Measurements from ENCODE around the gene MYBPC2. TPM values are rescaled to one million over a fixed set of nuclear protein-coding genes. Genes with fewer than 3 reads are reported as not detected.

MYBPC2 gene
- total RNA-seq, 2 donors from 2014 or later = not detected

GRCh38 chr19:50510121-50510670 is 77.5 kb downstream of the MYBPC2 start:
- intact Hi-C loops (cut with DNase I) = loop anchor here (10.0 kb wide), 1 partner anchor 605 kb away; no protein-coding TSS in a partner anchor
- no peak for ATAC-seq
- Histone ChIP-seq H3K36me3 (replicated peaks in 1 of 2; ENCODE audit: insufficient read depth in 1 of 2, low read depth in 2 of 2) (no peaks in the 10 kb centered on the region), H3K4me1 (peaks cover 9% of the 10 kb centered on the region), H3K4me3 (no peak overlapping the region), H3K27me3 (no peaks in the 10 kb centered on the region), H3K27ac (peak overlapping the region in 1 of 4 donors; percentile 53), H3K9me3 (no peaks in the 10 kb centered on the region)
- no peak for TF ChIP-seq POLR2A (IDR thresholded peaks at IDR 0.05)
- TF ChIP-seq CTCF (IDR thresholded peaks at IDR 0.05) = no peak
- peak in 1 of 4 donors; percentile 30 for DNase-seq
- 38 to 57% methylated on average over 5 to 26 of the region's 26 CpGs for WGBS, 2 donors

GRCh38 chr19:50510700-50511068 is 78.0 kb downstream of the MYBPC2 start:
- Histone ChIP-seq H3K27me3 (no peaks in the 10 kb centered on the region), H3K36me3 (replicated peaks in 1 of 2; ENCODE audit: insufficient read depth in 1 of 2, low read depth in 2 of 2) (no peaks in the 10 kb centered on the region), H3K4me1 (peaks cover 9% of the 10 kb centered on the region), H3K27ac (peak overlapping the region in 3 of 4 donors; percentile 34 to 56 (median 53)), H3K9me3 (no peaks in the 10 kb centered on the region), H3K4me3 (peak overlapping the region; percentile 41 to 87)
- intact Hi-C loops (cut with DNase I) = loop anchor here (10.0 kb wide), 1 partner anchor 604 kb away; no protein-coding TSS in a partner anchor
- DNase-seq (no peak), ATAC-seq (no peak)
- TF ChIP-seq POLR2A (IDR thresholded peaks at IDR 0.05) = no peak
- no peak for TF ChIP-seq CTCF (IDR thresholded peaks at IDR 0.05)
- 4 to 13% methylated on average over 3 to 10 of the region's 10 CpGs for WGBS, 2 donors

- peak within 1 kb of the TSS in 3 of 4 donors; percentile 34 to 56 (median 53) for H3K27ac ChIP-seq
- no peaks in the 10 kb centered on the region for H3K36me3 ChIP-seq (replicated peaks in 1 of 2; ENCODE audit: insufficient read depth in 1 of 2, low read depth in 2 of 2)
- intact Hi-C loops (cut with DNase I) = loop anchor here (10.0 kb wide), 1 partner anchor 604 kb away; no protein-coding TSS in a partner anchor
- H3K9me3 ChIP-seq = no peaks in the 10 kb centered on the region
- DNase-seq = peak; percentile 96 to 99 (median 98)
- peak; percentile 95 for ATAC-seq
- TF ChIP-seq POLR2A (IDR thresholded peaks at IDR 0.05) (peak; percentile 5 to 63 (median 60)), CTCF (IDR thresholded peaks at IDR 0.05) (peak in 3 of 7 experiments; percentile 6 to 27 (median 12))
- H3K4me3 ChIP-seq = peak within 1 kb of the TSS; percentile 41 to 87
- peaks cover 9% of the 10 kb centered on the region for H3K4me1 ChIP-seq
- no peaks in the 10 kb centered on the region for H3K27me3 ChIP-seq
- WGBS, 2 donors = 1 to 2% methylated on average over 24 to 68 of the region's 69 CpGs
Measured at GRCh38 chr19:50511069-50511822, 78.6 kb downstream of the MYBPC2 start, which contains the start of gene JOSD2. Gene JOSD2, minus strand, starts transcription at chr19:50511191. Its CDS starts 760 bp downstream, at chr19:50510431.

GRCh38 chr19:50512112-50512998 is 79.7 kb downstream of the MYBPC2 start:
- H3K9me3 ChIP-seq = no peaks in the 10 kb centered on the region
- H3K27ac ChIP-seq = no peak overlapping the region
- H3K36me3 ChIP-seq (replicated peaks in 1 of 2; ENCODE audit: insufficient read depth in 1 of 2, low read depth in 2 of 2) = no peaks in the 10 kb centered on the region
- 85 to 90% methylated on average over 8 to 35 of the region's 36 CpGs for WGBS, 2 donors
- intact Hi-C loops (cut with DNase I) = loop anchor here (10.0 kb wide), 1 partner anchor 602 kb away; no protein-coding TSS in a partner anchor
- TF ChIP-seq CTCF (IDR thresholded peaks at IDR 0.05) (no peak), POLR2A (IDR thresholded peaks at IDR 0.05) (no peak)
- H3K4me3 ChIP-seq = no peak overlapping the region
- DNase-seq = peak in 1 of 4 donors; percentile 31
- peaks cover 9% of the 10 kb centered on the region for H3K4me1 ChIP-seq
- ATAC-seq = no peak
- H3K27me3 ChIP-seq = no peaks in the 10 kb centered on the region
